IPS-18c (cell line): ENCODE data around the gene METTL23.
"Not testable (repeated sequence)": the region's sequence is repeated elsewhere in the genome, so short reads cannot be mapped to it uniquely, and the experiment has no call there.

Source experiments
- H3K4me3 ChIP-seq: 2 replicates; pipeline ENCODE4 v1.7.0; 2013; ENCODE audit warnings: low read depth, mild to moderate bottlenecking, low read length, moderate library complexity; ENCODE audit not compliant: insufficient read depth
- H3K9me3 ChIP-seq: one replicate; pipeline ENCODE4 v1.6.1; 2013; ENCODE audit warnings: mild to moderate bottlenecking, low read length, moderate library complexity; ENCODE audit not compliant: control insufficient read depth, insufficient read depth

Gene METTL23

DNA sequence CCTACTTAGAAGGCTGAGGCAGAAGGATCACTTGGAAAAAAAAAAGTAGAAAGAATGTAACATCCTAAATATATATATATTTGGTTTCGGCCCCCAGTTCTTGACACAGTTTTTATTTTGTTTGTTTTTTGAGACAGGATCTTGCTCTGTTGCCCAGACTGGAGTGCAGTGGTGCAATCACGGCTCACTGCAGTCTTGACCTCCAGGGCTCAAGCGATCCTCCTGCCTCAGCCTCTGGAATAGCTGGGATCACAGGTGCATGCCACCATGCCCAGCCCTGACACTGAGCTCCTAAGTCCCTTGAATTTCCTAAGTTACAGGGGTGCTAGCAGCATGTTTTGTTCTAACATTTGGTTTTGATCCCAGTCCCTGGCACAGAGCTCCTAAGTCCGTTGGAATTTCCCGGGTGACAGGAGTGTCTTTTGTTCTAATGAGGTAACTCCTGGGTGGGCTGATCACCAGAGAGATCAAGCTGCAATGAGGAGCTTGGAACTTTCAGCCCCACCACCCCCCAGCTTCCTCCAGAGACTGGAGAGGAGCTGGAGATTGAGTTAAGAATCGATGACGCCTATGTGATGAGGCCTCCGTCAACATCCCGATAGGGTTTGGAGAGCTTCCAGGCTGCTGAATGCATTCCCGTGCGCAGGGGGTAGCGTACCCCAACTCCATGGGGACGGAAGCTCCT is 35.9 kb upstream of the METTL23 start:
- Histone ChIP-seq H3K9me3 (no peaks in the 10 kb centered on the region), H3K4me3 (no peak overlapping the region)

DNA sequence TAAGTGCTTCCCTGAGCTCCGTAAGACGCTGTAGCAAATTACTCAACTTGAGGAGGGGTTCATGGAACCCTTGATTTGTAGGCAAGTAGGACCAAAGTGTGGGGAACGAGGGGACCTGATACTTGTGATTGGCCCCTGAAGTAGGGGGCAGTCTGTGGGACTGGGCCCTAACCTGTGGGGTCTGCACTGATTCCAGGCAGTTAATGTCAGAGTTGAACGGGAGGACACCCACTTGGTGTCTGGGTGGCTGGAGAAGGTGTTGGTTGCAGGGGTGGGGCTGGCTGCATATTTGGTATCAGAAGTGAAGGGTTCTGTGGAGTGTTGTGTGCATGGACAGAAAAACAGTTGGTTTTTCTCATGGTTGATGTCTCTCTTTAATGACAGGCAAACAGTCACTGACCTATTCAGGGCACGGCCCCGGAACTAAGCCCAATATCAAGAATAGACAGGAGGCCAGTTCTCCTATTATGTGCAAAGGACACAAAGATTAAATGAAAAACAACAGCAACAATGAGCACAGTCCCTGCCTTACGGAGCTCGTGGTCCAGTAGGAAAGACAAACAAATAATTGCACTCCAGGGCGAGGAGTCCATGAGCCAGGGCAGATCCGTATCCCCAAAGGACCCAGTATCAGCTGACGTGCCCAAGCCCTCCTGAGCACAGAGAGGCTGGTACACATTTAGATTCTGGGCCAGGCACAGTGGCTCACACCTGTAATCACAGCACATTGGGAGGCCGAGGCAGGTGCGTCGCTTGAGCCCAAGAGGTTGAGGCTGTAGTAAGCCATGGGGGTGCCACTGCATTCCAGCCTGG is 35.1 kb upstream of the METTL23 start:
- no peaks in the 10 kb centered on the region for H3K9me3 ChIP-seq
- no peak overlapping the region for H3K4me3 ChIP-seq

- peaks cover 2% of the 10 kb centered on the region for H3K9me3 ChIP-seq
- H3K4me3 ChIP-seq = no peak overlapping the region
Observed at GRCh38 chr17:76695059-76695831, 31.4 kb upstream of the METTL23 start.

GRCh38 chr17:76696763-76697701 is 29.6 kb upstream of the METTL23 start:
- Histone ChIP-seq H3K9me3 (peaks cover 2% of the 10 kb centered on the region), H3K4me3 (no peak overlapping the region)

- Histone ChIP-seq H3K4me3 (no peak overlapping the region), H3K9me3 (peaks cover 2% of the 10 kb centered on the region)
Observed at GRCh38 chr17:76697702-76698465, 28.8 kb upstream of the METTL23 start.

- not testable (repeated sequence) for H3K9me3 ChIP-seq, H3K4me3 ChIP-seq
Observed at GRCh38 chr17:76698466-76698977, 28.1 kb upstream of the METTL23 start.

GRCh38 chr17:76700270-76700616 is 26.4 kb upstream of the METTL23 start:
- Histone ChIP-seq H3K9me3 (peaks cover 2% of the 10 kb centered on the region), H3K4me3 (no peak overlapping the region)

DNA sequence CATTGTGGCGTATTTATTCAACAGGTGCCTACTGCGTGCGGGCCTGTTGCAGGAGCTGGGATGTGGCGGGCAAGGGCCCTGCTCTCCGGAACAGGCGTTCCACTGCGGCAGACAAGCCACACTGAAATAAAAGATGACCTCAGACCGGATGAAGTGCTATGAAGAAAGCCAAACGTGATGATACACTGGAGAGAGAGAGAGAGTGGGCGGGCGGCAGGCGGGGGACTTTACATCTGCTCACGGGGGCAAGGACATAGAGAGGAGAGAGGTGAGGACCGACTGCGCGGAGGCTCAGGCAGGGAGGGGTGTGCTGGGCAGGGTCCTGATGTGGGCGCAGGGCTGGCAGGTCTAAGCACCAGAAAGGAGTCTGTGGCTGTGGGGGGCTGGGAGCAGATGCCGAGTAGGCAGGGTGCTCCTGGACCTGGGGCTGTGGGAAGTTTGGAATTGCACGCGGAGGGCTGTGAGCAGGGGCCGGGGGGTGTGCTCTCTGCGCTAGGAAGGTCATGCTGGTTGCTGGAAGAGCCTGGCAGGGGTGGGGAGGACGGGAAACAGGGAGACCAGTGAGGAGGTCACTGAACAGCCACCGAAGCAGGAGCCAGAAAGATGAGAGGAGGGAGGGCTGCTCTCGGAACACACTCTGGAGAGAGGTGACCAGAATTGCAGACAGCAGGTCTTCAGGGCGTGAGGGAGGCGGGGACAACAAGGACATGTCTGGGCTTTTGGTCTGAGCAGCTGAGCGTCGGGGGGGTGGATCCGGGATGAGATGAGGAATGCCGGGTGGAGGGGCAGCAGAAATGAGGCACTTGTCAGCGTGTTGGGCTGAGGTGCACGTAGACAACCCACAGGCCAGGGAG is 25.8 kb upstream of the METTL23 start:
- Histone ChIP-seq H3K9me3 (peaks cover 2% of the 10 kb centered on the region), H3K4me3 (no peak overlapping the region; the same call in 1 of the 2 replicates)

DNA sequence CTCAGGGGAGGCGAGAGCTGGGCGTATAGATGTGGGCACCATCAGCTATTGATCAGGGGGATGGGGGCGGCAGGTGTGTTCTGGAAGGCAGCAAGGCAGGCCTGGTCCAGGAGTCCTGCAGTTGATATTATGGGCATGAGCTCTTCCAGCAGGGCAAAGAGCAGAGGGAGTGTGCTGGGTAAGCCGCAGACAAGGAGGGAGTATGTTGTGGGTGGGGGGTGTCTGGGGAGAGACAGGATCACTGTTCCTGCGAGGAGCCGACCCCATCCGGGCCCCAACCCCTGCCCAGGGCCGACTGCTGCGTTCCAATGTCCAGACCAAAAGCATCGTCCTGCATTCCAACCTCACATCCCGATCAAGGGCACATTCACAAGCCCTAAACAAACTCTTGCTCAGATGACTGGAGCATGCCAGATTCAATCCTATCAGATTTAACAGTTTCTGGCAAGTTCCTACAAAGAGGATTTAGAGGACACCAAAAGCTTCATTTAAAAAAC is 25.1 kb upstream of the METTL23 start:
- Histone ChIP-seq H3K9me3 (peaks cover 2% of the 10 kb centered on the region), H3K4me3 (no peak overlapping the region)

DNA sequence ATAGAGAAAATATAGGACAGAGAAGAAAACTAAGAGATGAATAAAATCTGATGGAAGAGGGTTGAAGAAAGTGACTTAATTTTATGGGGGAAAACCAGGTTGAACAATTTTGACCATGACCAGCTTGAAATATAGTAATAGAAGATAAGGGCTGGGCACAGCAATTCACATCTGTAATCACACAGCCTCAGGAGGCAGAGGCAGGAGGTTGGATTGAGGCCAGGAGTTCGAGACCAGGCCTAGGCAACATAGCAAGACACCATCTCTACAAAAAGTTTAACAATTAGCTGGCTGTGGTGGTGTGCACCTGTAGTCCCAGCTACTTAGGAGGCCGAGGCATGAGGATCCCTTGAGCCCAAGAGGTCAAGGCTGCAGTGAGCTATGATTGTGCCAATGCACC is 24.6 kb upstream of the METTL23 start:
- Histone ChIP-seq H3K4me3 (no peak overlapping the region), H3K9me3 (peaks cover 2% of the 10 kb centered on the region)

- peaks cover 2% of the 10 kb centered on the region for H3K9me3 ChIP-seq
- H3K4me3 ChIP-seq = no peak overlapping the region
Observed at GRCh38 chr17:76702941-76703637, 23.6 kb upstream of the METTL23 start.

- Histone ChIP-seq H3K4me3 (no peak overlapping the region), H3K9me3 (no peaks in the 10 kb centered on the region)
Observed at GRCh38 chr17:76704805-76705204, 21.8 kb upstream of the METTL23 start.

GRCh38 chr17:76706817-76707216 is 19.8 kb upstream of the METTL23 start:
- no peak overlapping the region for H3K4me3 ChIP-seq
- H3K9me3 ChIP-seq = no peaks in the 10 kb centered on the region

DNA sequence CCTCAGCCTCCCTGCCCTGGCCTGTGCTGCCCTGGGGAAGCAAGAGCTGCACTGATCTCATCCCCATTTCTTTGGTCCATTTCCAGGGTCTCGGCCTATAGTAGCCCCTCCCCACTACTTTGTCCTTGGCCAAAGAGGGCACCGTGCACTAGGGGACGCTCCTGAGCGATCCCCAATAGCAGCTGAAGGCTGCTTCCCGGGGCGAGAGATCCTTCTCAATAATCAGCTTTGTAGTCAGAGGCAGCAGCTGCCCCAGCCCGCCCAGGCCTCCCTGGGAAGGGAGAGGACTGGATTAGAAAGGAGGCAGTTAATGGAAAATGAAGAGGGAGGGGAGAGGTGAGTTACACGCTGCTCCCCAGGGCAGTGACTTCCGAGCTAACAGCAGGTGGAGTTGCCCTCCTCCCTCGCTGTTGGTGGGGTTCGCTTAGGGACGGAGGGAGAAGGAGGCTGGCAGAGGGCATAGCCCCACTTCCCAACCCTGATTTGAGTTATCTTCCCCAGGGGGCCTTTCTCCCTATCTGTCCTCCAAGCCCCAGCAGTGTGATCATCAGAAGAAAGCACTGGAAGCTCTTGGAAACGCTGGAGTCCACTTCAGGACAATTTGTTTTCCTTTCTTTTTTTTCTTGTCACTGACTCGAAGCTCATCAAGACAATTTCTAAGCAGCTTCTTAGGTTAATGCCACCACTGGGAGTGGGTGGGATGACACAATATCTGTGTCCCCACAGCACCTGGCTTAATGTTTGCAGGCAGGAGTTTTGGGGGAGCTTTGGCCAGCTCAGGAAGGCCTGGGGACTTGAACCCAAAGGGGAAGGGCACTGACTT is 18.4 kb upstream of the METTL23 start:
- 0 out of 2 replicates have a peak overlapping the region, but pooled peaks have one; percentile 20 for H3K4me3 ChIP-seq
- no peaks in the 10 kb centered on the region for H3K9me3 ChIP-seq
